H1 (cell line): ENCODE results near the gene LAYN. TPM values are rescaled to one million over a fixed set of nuclear protein-coding genes. Genes with fewer than 3 reads are reported as not detected.

ENCODE experiments used
- CTCF ChIA-PET: fragments of 300-600 bp; sonication (Branson Sonifier 250); formaldehyde crosslinking; loops from one replicate; lab custom pipeline; 2021; ENCODE audit not compliant: partially characterized antibody; lab: Charles Lee
- POLR2A ChIA-PET: fragments of 300-600 bp; sonication (Branson Sonifier 250); formaldehyde crosslinking; loops from one replicate; lab custom pipeline; 2021; ENCODE audit warnings: inconsistent platforms; ENCODE audit not compliant: partially characterized antibody; lab: Charles Lee
- DNase-seq, 2 experiments: peaks; one replicate each; pipeline versions ENCODE4 v3.0.0 to v3.0.0-alpha.2; 2010 to 2022; ENCODE audit warnings: low spot score in 2 of 2, low read depth in 1 of 2, mixed read lengths in 1 of 2
- FAIRE-seq: peaks from 2 replicates; lab custom pipeline; 2011; peaks lifted over from hg19 to GRCh38; lab: Jason Lieb, UNC
- H2AFZ ChIP-seq: 2 replicates; pipeline ENCODE4 v1.8.1; 2012; ENCODE audit warnings: low read length, inconsistent platforms
- H2AK5ac ChIP-seq: 2 replicates; pipeline ENCODE4 v1.6.1; 2013; ENCODE audit warnings: low read depth, low read length
- H2BK120ac ChIP-seq: replicated peaks from 2 replicates; pipeline ENCODE3; 2013; ENCODE audit warnings: low read depth, low read length, inconsistent platforms
- H2BK12ac ChIP-seq: 2 replicates; pipeline ENCODE4 v1.6.1; 2013; ENCODE audit warnings: low read depth, low read length
- H2BK15ac ChIP-seq: 2 replicates; pipeline ENCODE4 v1.6.1; 2013; ENCODE audit warnings: low read length
- H2BK20ac ChIP-seq: 2 replicates; pipeline ENCODE4 v1.6.1; 2013; ENCODE audit warnings: low read length
- H2BK5ac ChIP-seq: 2 replicates; pipeline ENCODE4 v1.6.1; 2013; ENCODE audit warnings: low read depth, low read length
- H3K14ac ChIP-seq: 2 replicates; pipeline ENCODE4 v1.6.1; 2013; ENCODE audit warnings: inconsistent platforms; ENCODE audit not compliant: insufficient read length
- H3K18ac ChIP-seq: 2 replicates; pipeline ENCODE4 v1.6.1; 2013; ENCODE audit warnings: low read length; ENCODE audit errors: extremely low read depth
- H3K23ac ChIP-seq: 2 replicates; pipeline ENCODE4 v1.6.1; 2013; ENCODE audit warnings: inconsistent platforms; ENCODE audit not compliant: insufficient read length
- H3K23me2 ChIP-seq: 2 replicates; pipeline ENCODE4 v1.6.1; 2013; ENCODE audit warnings: low read depth, low read length
- H3K27ac ChIP-seq: 2 replicates; pipeline ENCODE4 v1.6.1; 2011; ENCODE audit warnings: low read depth, low read length, inconsistent platforms
- H3K27me3 ChIP-seq, 4 experiments: replicated peaks in 1 of 4; 1 replicate in 1 of 4; 2 replicates in 3 of 4; pipeline versions ENCODE4 v1.6.1 to v1.8.1; 2011 to 2013; ENCODE audit warnings: low read length in 3 of 4, mild to moderate bottlenecking in 3 of 4, inconsistent platforms in 2 of 4, mixed read lengths in 2 of 4, moderate library complexity in 1 of 4; ENCODE audit not compliant: control insufficient read depth in 3 of 4, insufficient read depth in 3 of 4; ENCODE audit errors: extremely low read depth in 1 of 4
- H3K36me3 ChIP-seq, 4 experiments: 2 replicates each; pipeline versions ENCODE4 v1.6.1 to v1.8.1; 2011 to 2013; ENCODE audit warnings: mild to moderate bottlenecking in 4 of 4, low read length in 3 of 4, moderate library complexity in 2 of 4, control low read depth in 1 of 4, inconsistent platforms in 1 of 4; ENCODE audit not compliant: insufficient read depth in 4 of 4, control insufficient read depth in 2 of 4
- H3K4ac ChIP-seq: replicated peaks from 2 replicates; pipeline ENCODE3; 2013; ENCODE audit warnings: low read length, low read depth, mixed read lengths, inconsistent platforms; ENCODE audit not compliant: insufficient read length
- H3K4me1 ChIP-seq, 4 experiments: replicated peaks in 1 of 4; 1 replicate in 1 of 4; 2 replicates in 3 of 4; pipeline versions ENCODE4 v1.6.1 to v1.8.1; 2011 to 2013; ENCODE audit warnings: low read length in 3 of 4, inconsistent platforms in 2 of 4, mixed read lengths in 1 of 4; ENCODE audit not compliant: insufficient read depth in 4 of 4, control insufficient read depth in 3 of 4
- H3K4me2 ChIP-seq, 2 experiments: 2 replicates each; pipeline versions ENCODE4 v1.6.1 to v1.8.1; 2011 to 2013; ENCODE audit warnings: low read depth in 2 of 2, low read length in 2 of 2, control low read depth in 1 of 2, inconsistent platforms in 1 of 2, mild to moderate bottlenecking in 1 of 2; ENCODE audit not compliant: insufficient read depth in 1 of 2
- H3K4me3 ChIP-seq, 4 experiments: fragments of 200-600, 300-600 bp in 1 of 4; sonication (generic), shearing (Covaris generic), sonication (Bioruptor Twin) in 1 of 4; 2 replicates each; pipeline versions ENCODE4 v1.5.1 to v1.8.1; 2011 to 2016; ENCODE audit warnings: low read length in 4 of 4, low read depth in 3 of 4, control low read depth in 2 of 4, inconsistent platforms in 2 of 4, mild to moderate bottlenecking in 2 of 4, mixed read lengths in 1 of 4, moderate library complexity in 1 of 4; ENCODE audit not compliant: insufficient read depth in 2 of 4; ENCODE audit errors: extremely low read depth in 1 of 4
- H3K56ac ChIP-seq: replicated peaks from 2 replicates; pipeline ENCODE3; 2013; ENCODE audit warnings: low read depth, mild to moderate bottlenecking, mixed read lengths, low read length, inconsistent platforms; ENCODE audit not compliant: insufficient read length
- H3K79me1 ChIP-seq: 2 replicates; pipeline ENCODE4 v1.6.1; 2013; ENCODE audit warnings: low read depth, low read length, control low read depth
- H3K79me2 ChIP-seq, 2 experiments: 2 replicates each; pipeline versions ENCODE4 v1.6.1 to v1.8.1; 2012 to 2013; ENCODE audit warnings: low read length in 2 of 2, mild to moderate bottlenecking in 2 of 2, inconsistent platforms in 1 of 2; ENCODE audit not compliant: insufficient read depth in 2 of 2, control insufficient read depth in 1 of 2
- H3K9ac ChIP-seq, 4 experiments: replicated peaks in 1 of 4; 1 replicate in 1 of 4; 2 replicates in 3 of 4; pipeline versions ENCODE4 v1.6.1 to v1.8.1; 2011 to 2013; ENCODE audit warnings: low read depth in 3 of 4, low read length in 3 of 4, control low read depth in 2 of 4, mild to moderate bottlenecking in 2 of 4, moderate library complexity in 2 of 4, inconsistent platforms in 1 of 4; ENCODE audit errors: extremely low read depth in 1 of 4
- H3K9me3 ChIP-seq, 2 experiments: 2 replicates each; pipeline versions ENCODE4 v1.6.1 to v1.8.1; 2012 to 2013; ENCODE audit warnings: mild to moderate bottlenecking in 2 of 2, moderate library complexity in 2 of 2, control low read depth in 1 of 2, inconsistent platforms in 1 of 2, low read depth in 1 of 2, low read length in 1 of 2, mixed read lengths in 1 of 2; ENCODE audit not compliant: insufficient read depth in 2 of 2
- H4K20me1 ChIP-seq, 2 experiments: replicated peaks in 1 of 2; 2 replicates each; pipeline versions ENCODE3 to v1.8.1; 2011 to 2013; ENCODE audit warnings: inconsistent platforms in 2 of 2, low read length in 2 of 2, mild to moderate bottlenecking in 1 of 2; ENCODE audit not compliant: insufficient read depth in 2 of 2, control insufficient read depth in 1 of 2
- H4K5ac ChIP-seq: 2 replicates; pipeline ENCODE4 v1.6.1; 2013; ENCODE audit warnings: low read length, low read depth, mixed read lengths, inconsistent platforms; ENCODE audit not compliant: insufficient read length
- H4K8ac ChIP-seq: 2 replicates; pipeline ENCODE4 v1.8.0; 2013; ENCODE audit warnings: mild to moderate bottlenecking, moderate library complexity, low read length, inconsistent platforms; ENCODE audit not compliant: insufficient read depth; ENCODE audit errors: extremely low read depth
- H4K91ac ChIP-seq: replicated peaks from 2 replicates; pipeline ENCODE3; 2013; ENCODE audit warnings: low read length, mixed read lengths, inconsistent platforms; ENCODE audit not compliant: insufficient read length
- BACH1 ChIP-seq: IDR thresholded peaks from 2 replicates; pipeline ENCODE4 v1.6.1; 2012; ENCODE audit warnings: low read length, improper control_type of control experiment
- CHD1 ChIP-seq: IDR thresholded peaks from 2 replicates; pipeline ENCODE4 v1.6.1; 2012; ENCODE audit warnings: low read depth, low read length, improper control_type of control experiment
- HDAC2 ChIP-seq, 2 experiments: fragments of 300-600 bp in 1 of 2; sonication (generic) in 1 of 2; IDR thresholded peaks; 2 replicates each; pipeline ENCODE4 v1.6.1; 2011 to 2012; ENCODE audit warnings: low read depth in 2 of 2, low read length in 2 of 2, mild to moderate bottlenecking in 2 of 2, moderate library complexity in 2 of 2, borderline replicate concordance in 1 of 2, inconsistent platforms in 1 of 2
- SAP30 ChIP-seq: fragments of 300-600 bp; sonication (generic); IDR thresholded peaks from 2 replicates; pipeline ENCODE4 v1.7.1; 2012; ENCODE audit warnings: low read length, moderate library complexity, mild to moderate bottlenecking, inconsistent platforms; ENCODE audit not compliant: insufficient read depth, insufficient replicate concordance
- SIN3A ChIP-seq, 2 experiments: IDR thresholded peaks in 1 of 2; conservative IDR thresholded peaks in 1 of 2; 2 replicates each; pipeline ENCODE4 v1.6.1; 2011 to 2012; ENCODE audit warnings: low read length in 2 of 2, improper control_type of control experiment in 1 of 2, low read depth in 1 of 2, mild to moderate bottlenecking in 1 of 2
- WGBS, 2 experiments: shearing (Covaris generic) in 1 of 2; methylation state at CpG; one replicate each; pipeline versions ENCODE4 v1.1.6 to v1.1.7; 2013 to 2015; ENCODE audit warnings: low lambda C conversion rate in 2 of 2, mixed read lengths in 2 of 2, inconsistent platforms in 1 of 2, low coverage in 1 of 2, missing lambda C conversion rate in 1 of 2; ENCODE audit not compliant: insufficient replicate concordance in 2 of 2, insufficient coverage in 1 of 2, insufficient read length in 1 of 2; ENCODE audit errors: extremely low coverage in 1 of 2, missing lambda C conversion rate in 1 of 2; 5-methylcytosine and 5-hydroxymethylcytosine counted together
- long read RNA-seq, 2 experiments: library from RNA in 1 of 2; library from capped mRNA in 1 of 2; stranded (forward); transcript quantifications; one replicate each; pipeline ENCODE4 v2.0.0, GENCODE V29; 2021; ENCODE audit warnings: inconsistent platforms in 1 of 2
- polyA minus RNA-seq, 3 experiments: library from RNA; depleted of rRNA, polyadenylated mRNA; stranded (reverse); fragments of >200 nt; gene quantifications; 1 replicate in 2 of 3; 2 replicates in 1 of 3; pipeline ENCODE4 v1.2.3, GENCODE V29; 2011
- polyA plus RNA-seq, 7 experiments: library from polyadenylated mRNA; depleted of rRNA in 3 of 7; stranded (reverse) in 5 of 7; unstranded in 2 of 7; fragments of >200 nt in 5 of 7; fragments of 200-250 nt in 2 of 7; gene quantifications; 1 replicate in 5 of 7; 2 replicates in 1 of 7; 4 replicates in 1 of 7; pipeline versions ENCODE4 v1.2.1 to v1.2.3, GENCODE V29; 2011 to 2013; ENCODE audit warnings: missing spikeins in 2 of 7, mixed read lengths in 2 of 7
- total RNA-seq: library from RNA; stranded (reverse); fragmentation: NEBNext Ultra II Directional; extraction: Animal tissue kit (Norgen Biotek cat#: 25700); gene quantifications from 2 replicates; pipeline ENCODE4 v1.2.1, GENCODE V29; 2021

The LAYN gene, protein sequence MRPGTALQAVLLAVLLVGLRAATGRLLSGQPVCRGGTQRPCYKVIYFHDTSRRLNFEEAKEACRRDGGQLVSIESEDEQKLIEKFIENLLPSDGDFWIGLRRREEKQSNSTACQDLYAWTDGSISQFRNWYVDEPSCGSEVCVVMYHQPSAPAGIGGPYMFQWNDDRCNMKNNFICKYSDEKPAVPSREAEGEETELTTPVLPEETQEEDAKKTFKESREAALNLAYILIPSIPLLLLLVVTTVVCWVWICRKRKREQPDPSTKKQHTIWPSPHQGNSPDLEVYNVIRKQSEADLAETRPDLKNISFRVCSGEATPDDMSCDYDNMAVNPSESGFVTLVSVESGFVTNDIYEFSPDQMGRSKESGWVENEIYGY
- total RNA-seq (7.7 and 9.3 TPM in 2 replicates), polyA plus RNA-seq (2011; rRNA removed) (4.2 and 4.5 TPM in 2 replicates), polyA minus RNA-seq (2011; rRNA and poly(A)+ RNA removed) (6.5 TPM in 2 replicates)
- 8.5 TPM for polyA plus RNA-seq (2011; cell fraction: cytosol; rRNA removed)
- 4.2 TPM for polyA plus RNA-seq (2011; cell fraction: nucleus; rRNA removed)
- polyA plus RNA-seq (2012, experiment 1 of 2) = 4.0 to 5.4 TPM (median 4.5 TPM) in 4 replicates
- 4.8 TPM for polyA plus RNA-seq (2012, experiment 2 of 2)
- 3.9 TPM for polyA plus RNA-seq (2013, experiment 1 of 2)
- 4.3 TPM for polyA plus RNA-seq (2013, experiment 2 of 2)
- polyA minus RNA-seq (2011; cell fraction: cytosol; rRNA and poly(A)+ RNA removed) = 3.4 TPM
- polyA minus RNA-seq (2011; cell fraction: nucleus; rRNA and poly(A)+ RNA removed) = 10.3 TPM
- long read RNA-seq, experiment 1, partial matches to known transcripts = 1 of 7 reads
- long read RNA-seq, experiment 1, other reads (novel, unspliced or antisense) = 2 of 7 reads
- long read RNA-seq, experiment 2, partial matches to known transcripts = 1 of 1 reads
- long read RNA-seq, experiment 2, other reads (novel, unspliced or antisense) = 0 of 1 reads

- H2BK15ac ChIP-seq = peak within 1 kb of the TSS; percentile 88; the same call in 1 of the 2 replicates
- no peaks in the 10 kb centered on the region; a peak in 1 of 8 replicates for H3K36me3 ChIP-seq
- peak within 1 kb of the TSS; percentile 97 for H2AFZ ChIP-seq
- peak within 1 kb of the TSS in 2 of 4 experiments; percentile 45 to 57; a peak in 3 of 7 replicates for H3K9ac ChIP-seq
- H4K5ac ChIP-seq = no peak within 1 kb of the TSS
- peak in 1 of 2 experiments; percentile 76 for DNase-seq
- peaks cover 12% of the 10 kb centered on the region; the same call in 1 of the 2 replicates for H3K23me2 ChIP-seq
- H4K91ac ChIP-seq = peak within 1 kb of the TSS; percentile 75
- H3K56ac ChIP-seq = no peak within 1 kb of the TSS
- no peak within 1 kb of the TSS for H2BK20ac ChIP-seq
- peaks cover 0 to 8% (median 6%) of the 10 kb centered on the region in 4 experiments; a peak in 6 of 7 replicates for H3K4me1 ChIP-seq
- H3K14ac ChIP-seq = no peak within 1 kb of the TSS
- H3K4ac ChIP-seq = no peak within 1 kb of the TSS
- peak within 1 kb of the TSS; percentile 55 to 76 (median 60) for H3K4me3 ChIP-seq
- H2BK5ac ChIP-seq = peak within 1 kb of the TSS; percentile 57; the same call in 1 of the 2 replicates
- no peaks in the 10 kb centered on the region for H3K79me1 ChIP-seq
- H2AK5ac ChIP-seq = no peak within 1 kb of the TSS; the same call in 1 of the 2 replicates
- no peaks in the 10 kb centered on the region for H3K79me2 ChIP-seq
- WGBS, 2 experiments = 3% methylated on average over 49 of the region's 70 CpGs; no CpG with 5 or more reads in 1 of the 2 experiments
- H2BK12ac ChIP-seq = peak within 1 kb of the TSS; percentile 94
- peaks cover 9 to 43% (median 37%) of the 10 kb centered on the region in 4 experiments for H3K27me3 ChIP-seq
- FAIRE-seq = no peak
- peak within 1 kb of the TSS; percentile 88 for H4K8ac ChIP-seq
- peak within 1 kb of the TSS; percentile 3 for H2BK120ac ChIP-seq
- peaks cover 0 to 3% of the 10 kb centered on the region in 2 experiments; a peak in 1 of 4 replicates for H3K9me3 ChIP-seq
- H3K27ac ChIP-seq = no peak within 1 kb of the TSS
- peak within 1 kb of the TSS; percentile 95 to 97 for H3K4me2 ChIP-seq
- H4K20me1 ChIP-seq = no peaks in the 10 kb centered on the region
- ChIA-PET CTCF (interaction anchor here (1.0 to 1.4 kb wide), 2 partner anchors 82 to 85 kb away, joined by 5 to 6 read pairs; no protein-coding TSS in a partner anchor), POLR2A (interaction anchor here (0.6 to 2.1 kb wide), 5 partner anchors 9 to 104 kb away, joined by 3 to 7 read pairs (median 3); partner anchors contain the start of gene BTG4)
- peak within 1 kb of the TSS; percentile 90 for H3K18ac ChIP-seq
- H3K23ac ChIP-seq = no peak within 1 kb of the TSS
- TF ChIP-seq BACH1 (no peak), CHD1 (no peak), SIN3A (conservative IDR thresholded peaks at IDR 0.05 in 1 of 2, IDR thresholded peaks at IDR 0.05 in 1 of 2; ENCODE audit: low read depth in 1 of 2, low read length in 2 of 2) (0 out of 4 replicates have a peak, but pooled peaks of 1 of the 2 experiments have one; percentile 32), SAP30 (no peak), HDAC2 (IDR thresholded peaks at IDR 0.05; ENCODE audit: borderline replicate concordance in 1 of 2, low read depth in 2 of 2, low read length in 2 of 2) (no peak; a peak in 1 of 4 replicates)
These were observed at the start of gene LAYN for GRCh38 chr11:111540114-111540936. Gene LAYN (plus strand): TSS chr11:111540720. CDS start chr11:111540844, 124 bp downstream.
